GM18502 (cell line): Measurements from ENCODE around the gene PHF2.
A peak's percentile ranks its signal among the peaks of the same experiment; 100 is the strongest.

Experiments
- ATAC-seq: cut with Tn5 transposase; IDR thresholded peaks from one replicate; pipeline ENCODE4 v1.9.1; 2021; ENCODE audit warnings: mild to moderate bottlenecking; ENCODE audit not compliant: unreplicated experiment, poor library complexity

The PHF2 gene

GRCh38 chr9:93576258-93577077 lies at the start of gene PHF2:
TSS of gene PHF2 (plus strand) at chr9:93576584. CDS start at chr9:93576774, 190 bp downstream.
- ATAC-seq: peak; percentile 41

- ATAC-seq: no peak
Measured at GRCh38 chr9:93531374-93531773, 45.0 kb upstream of the PHF2 start.

- no peak for ATAC-seq
Measured at GRCh38 chr9:93532141-93532540, 44.2 kb upstream of the PHF2 start.

- no peak for ATAC-seq
Measured at GRCh38 chr9:93533863-93534262, 42.5 kb upstream of the PHF2 start.

GRCh38 chr9:93536167-93536566 lies 40.2 kb upstream of the PHF2 start:
- ATAC-seq: no peak

GRCh38 chr9:93536874-93537273 lies 39.5 kb upstream of the PHF2 start:
- ATAC-seq: no peak

GRCh38 chr9:93540305-93540704 lies 36.1 kb upstream of the PHF2 start:
- ATAC-seq: no peak

GRCh38 chr9:93541005-93541404 lies 35.4 kb upstream of the PHF2 start:
- no peak for ATAC-seq

- ATAC-seq: no peak
Measured at GRCh38 chr9:93541581-93542349, 34.6 kb upstream of the PHF2 start.

GRCh38 chr9:93543117-93543516 lies 33.3 kb upstream of the PHF2 start:
- no peak for ATAC-seq

- ATAC-seq: no peak
Measured at GRCh38 chr9:93546356-93546755, 30.0 kb upstream of the PHF2 start.

GRCh38 chr9:93549611-93550010 lies 26.8 kb upstream of the PHF2 start:
- no peak for ATAC-seq

GRCh38 chr9:93552923-93553322 lies 23.5 kb upstream of the PHF2 start:
- no peak for ATAC-seq

GRCh38 chr9:93555370-93555769 lies 21.0 kb upstream of the PHF2 start:
- no peak for ATAC-seq

GRCh38 chr9:93557366-93558137 lies 18.8 kb upstream of the PHF2 start:
- ATAC-seq: no peak

- no peak for ATAC-seq
Measured at GRCh38 chr9:93558503-93558902, 17.9 kb upstream of the PHF2 start.

GRCh38 chr9:93560991-93561390 lies 15.4 kb upstream of the PHF2 start:
- no peak for ATAC-seq

GRCh38 chr9:93562157-93562556 lies 14.2 kb upstream of the PHF2 start:
- no peak for ATAC-seq

GRCh38 chr9:93565089-93565488 lies 11.3 kb upstream of the PHF2 start:
- ATAC-seq: no peak

- ATAC-seq: peak; percentile 88
Measured at GRCh38 chr9:93566408-93567270, 9.7 kb upstream of the PHF2 start.
